GM18505 (cell line): Measurements from ENCODE around the gene RAPGEF2.
"Not testable (repeated sequence)": the region's sequence is repeated elsewhere in the genome, so short reads cannot be mapped to it uniquely, and the experiment has no call there.

Experiments
- ATAC-seq: cut with Tn5 transposase; IDR thresholded peaks from one replicate; pipeline ENCODE4 v1.9.1; 2021; ENCODE audit not compliant: unreplicated experiment
- POLR2A ChIP-seq: IDR thresholded peaks from 4 replicates; pipeline ENCODE4 v1.6.1; 2011; ENCODE audit warnings: borderline replicate concordance; ENCODE audit not compliant: insufficient read depth, insufficient read length; ENCODE audit errors: extremely low read depth

Gene RAPGEF2

DNA sequence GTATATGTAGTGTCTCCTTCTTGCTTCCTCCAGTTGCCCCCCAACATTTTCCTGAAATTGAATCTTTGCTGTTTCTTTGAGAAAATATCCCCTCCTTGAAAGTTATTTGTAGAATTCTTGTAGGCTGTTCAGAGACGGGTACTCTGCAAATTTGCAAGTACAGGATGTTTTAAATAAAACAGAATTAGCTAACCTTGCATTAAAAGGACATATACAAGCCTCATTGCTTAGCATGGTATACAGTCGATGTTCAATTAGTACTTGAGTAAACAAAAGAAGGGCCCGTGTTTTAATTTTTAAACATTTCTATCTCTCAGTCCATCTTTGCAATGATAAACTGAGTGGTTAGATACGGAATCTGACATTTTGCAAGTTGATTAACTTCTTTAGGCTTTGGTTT lies 50.8 kb downstream of the RAPGEF2 start:
- ATAC-seq = no peak
- no peak for TF ChIP-seq POLR2A

DNA sequence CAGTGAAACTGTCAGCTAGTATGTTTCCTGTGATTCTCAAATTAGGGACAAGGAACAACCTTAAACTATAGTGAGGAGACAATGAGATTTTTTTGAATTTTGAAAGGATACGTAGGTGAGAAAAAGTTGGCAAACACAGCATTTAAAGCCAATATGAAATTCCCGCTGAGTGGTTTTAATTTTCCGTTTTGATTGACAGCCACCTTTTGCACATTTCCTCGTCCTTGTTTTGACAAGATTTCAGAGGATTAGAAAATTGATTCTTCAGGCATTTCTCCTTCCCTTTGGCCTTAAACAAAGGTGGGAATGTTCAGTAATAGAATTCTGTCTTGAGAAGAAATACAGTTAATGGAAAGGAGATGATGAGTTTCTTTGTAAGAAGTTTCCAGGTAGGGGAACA lies 52.2 kb downstream of the RAPGEF2 start:
- no peak for ATAC-seq
- no peak for TF ChIP-seq POLR2A

DNA sequence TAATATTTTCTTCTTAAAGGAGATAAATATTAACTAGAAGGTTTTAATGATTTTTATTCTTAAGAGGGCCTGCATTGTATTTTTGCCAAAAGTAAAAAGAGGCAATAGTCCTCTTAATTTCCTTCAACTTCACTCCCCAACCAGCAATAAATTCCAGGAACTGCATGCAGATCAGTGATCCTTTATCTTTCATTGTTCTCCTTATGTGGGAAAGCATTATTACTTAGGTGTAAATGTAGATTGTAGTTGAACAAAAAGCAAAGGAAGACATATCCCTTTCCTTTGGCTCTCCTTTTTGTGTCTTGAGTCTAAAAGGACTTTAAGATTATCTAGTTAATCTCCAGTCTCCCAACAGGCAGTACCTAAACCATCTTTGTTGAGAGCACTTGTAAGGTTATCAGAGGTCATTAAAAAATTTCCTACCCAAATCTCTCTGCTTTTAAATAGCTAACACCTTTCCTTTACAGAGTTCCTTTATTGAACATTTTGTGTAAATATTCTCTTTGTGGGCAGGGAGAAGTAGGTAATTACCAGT lies 55.3 kb downstream of the RAPGEF2 start:
- no peak for ATAC-seq
- TF ChIP-seq POLR2A = no peak

DNA sequence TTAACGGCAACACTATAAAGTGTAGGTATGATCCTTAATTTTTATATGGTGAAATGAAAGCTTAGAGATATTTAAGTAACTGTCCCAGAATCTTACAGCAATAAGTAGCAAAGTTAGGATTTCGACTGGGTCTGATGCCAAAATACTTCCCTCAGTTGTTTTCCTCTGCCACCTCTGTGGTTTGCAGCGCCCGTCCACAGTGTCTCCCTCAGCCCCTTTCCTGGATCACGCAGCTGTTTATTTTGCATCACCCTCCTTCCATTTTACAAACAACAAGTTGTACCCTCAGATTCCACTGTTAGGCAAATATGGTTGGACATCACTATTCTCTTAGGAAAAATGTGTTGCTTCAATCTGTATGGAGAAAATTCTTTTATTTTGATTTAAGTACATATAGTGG lies 56.1 kb downstream of the RAPGEF2 start:
- no peak for TF ChIP-seq POLR2A
- no peak for ATAC-seq

DNA sequence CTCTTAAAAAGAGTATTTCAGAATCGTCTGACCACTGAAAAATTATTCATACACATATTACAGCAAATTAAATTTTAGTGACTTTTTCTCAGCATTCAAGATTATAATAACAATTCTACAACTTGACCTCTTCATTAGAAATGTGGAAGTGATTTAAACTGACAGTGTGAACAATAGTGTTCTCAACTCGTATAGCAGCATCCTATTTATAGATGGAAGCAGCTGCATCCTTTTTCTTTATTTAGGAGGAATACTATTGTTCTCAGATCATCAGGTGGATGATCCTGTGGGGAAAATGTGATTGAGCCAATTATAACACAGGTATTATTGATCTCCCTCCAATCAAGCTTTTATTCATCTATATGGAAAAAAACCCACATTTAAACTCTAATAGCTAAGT lies 56.7 kb downstream of the RAPGEF2 start:
- ATAC-seq = no peak
- TF ChIP-seq POLR2A = no peak

DNA sequence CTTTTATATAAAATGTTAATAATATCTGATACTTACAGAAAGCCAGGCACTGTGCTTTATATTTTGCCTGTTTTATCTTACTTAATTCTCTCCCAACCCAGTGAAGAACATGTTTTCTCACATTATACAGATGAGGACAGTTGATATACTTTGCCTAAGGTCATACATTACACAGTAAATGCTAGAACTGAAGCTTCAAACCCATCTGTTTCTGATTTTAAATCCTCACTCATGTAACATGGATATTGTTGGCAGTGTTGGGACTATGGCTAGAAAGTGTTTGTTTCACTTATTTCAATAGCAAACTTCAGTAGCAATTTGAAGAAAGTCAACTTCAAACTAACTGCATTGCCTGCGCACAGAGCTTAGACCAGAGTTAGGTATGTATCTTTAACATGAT lies 57.4 kb downstream of the RAPGEF2 start:
- TF ChIP-seq POLR2A = no peak
- no peak for ATAC-seq

DNA sequence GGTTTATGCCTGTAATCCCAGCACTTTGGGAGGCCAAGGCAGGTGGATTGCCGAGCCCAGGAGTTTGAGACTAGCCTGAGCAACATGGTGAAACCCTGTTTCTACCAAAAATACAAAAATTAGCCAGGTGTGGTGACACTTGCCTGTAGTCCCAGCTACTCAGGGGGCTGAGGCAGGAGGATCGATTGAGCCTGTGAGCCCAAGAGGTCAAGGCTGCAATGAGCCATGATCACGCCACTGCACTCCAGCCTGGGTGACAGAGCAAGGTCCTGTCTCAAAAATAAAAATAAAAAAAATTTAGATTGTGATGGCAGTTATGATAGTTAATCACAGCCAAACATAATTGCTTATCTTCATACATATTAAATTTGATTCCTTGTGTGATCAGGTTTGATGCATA lies 58.6 kb downstream of the RAPGEF2 start:
- ATAC-seq = not testable (repeated sequence)

DNA sequence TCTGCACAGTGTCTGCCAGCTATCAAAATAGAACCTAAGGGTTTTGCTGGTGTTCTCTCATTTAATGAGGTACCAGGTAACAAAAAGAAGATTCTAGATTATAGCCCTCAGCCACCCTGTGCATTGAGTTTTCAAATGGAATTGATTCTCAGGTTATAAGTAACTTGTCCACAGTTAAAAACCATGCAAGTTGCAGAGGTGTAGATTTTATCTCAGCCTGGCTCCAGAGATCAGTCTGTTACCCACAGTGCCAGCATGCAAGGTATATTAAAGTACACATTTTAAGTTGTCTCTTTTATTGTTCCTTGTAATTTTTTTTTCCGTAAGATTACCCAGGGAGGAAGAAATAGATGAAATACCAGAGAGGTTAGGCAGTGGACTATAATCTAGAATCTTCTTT lies 59.7 kb downstream of the RAPGEF2 start:
- TF ChIP-seq POLR2A = no peak

DNA sequence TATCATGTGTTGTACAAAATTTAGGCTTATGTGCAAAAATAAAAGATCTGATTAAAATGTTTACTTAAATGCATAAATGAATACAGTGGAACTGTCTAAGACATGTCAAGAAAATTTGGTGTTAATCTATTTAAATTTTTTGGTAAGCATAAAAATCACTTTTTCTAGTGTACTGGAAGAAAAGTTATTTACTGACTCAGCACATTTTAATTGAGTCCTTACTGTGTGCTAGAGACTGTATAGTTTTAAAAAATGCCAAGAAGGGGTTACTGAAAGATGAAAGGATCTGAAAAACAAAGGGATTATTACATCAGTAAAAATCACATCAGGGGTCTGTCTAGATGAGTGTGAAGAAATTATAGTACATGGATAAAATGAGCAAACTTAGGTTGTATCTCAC lies 60.6 kb downstream of the RAPGEF2 start:
- no peak for TF ChIP-seq POLR2A
- ATAC-seq = no peak

More for the DNA sequence above, 59.7 kb downstream of the RAPGEF2 start:
- no peak for ATAC-seq

DNA sequence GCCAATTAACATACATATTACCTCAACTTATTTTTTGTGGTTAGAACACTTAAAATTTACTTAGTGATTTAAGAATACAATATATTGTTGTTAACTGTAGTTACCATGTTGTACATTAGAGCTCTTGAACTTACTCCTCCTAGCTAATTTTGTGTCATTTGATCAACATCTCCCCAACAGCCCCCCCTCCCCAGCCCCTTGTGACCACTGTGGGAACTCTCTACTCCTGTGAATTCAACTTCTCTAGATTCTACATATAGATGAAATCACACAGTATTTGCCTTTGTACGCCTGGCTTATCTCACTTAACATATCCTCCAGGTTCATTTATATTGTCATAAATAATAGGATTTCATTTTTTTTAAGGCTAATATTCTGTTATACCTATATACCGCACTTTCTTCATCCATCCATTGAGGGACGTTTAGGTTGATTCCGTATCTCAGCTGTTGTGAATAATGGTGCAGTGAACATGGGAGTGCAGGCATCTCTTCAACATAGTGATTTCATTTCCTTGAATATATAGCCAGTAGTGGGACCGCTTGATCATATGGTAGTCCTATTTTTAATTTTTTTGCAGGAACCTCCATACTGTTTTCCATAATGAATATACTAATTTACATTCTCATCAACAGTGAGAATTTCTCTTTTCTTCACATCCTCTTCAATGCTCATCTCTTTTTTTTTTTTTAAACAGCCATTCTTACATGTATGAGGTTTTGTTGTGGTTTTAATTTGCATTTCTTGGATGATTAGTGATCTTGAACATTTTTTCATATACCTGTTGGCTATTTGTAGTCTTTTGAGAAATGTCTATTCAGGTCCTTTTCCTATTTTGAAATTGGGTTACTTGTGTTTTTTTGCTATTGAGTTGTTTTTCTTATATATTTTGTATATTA lies 66.8 kb downstream of the RAPGEF2 start:
- peak; percentile 71 for ATAC-seq

DNA sequence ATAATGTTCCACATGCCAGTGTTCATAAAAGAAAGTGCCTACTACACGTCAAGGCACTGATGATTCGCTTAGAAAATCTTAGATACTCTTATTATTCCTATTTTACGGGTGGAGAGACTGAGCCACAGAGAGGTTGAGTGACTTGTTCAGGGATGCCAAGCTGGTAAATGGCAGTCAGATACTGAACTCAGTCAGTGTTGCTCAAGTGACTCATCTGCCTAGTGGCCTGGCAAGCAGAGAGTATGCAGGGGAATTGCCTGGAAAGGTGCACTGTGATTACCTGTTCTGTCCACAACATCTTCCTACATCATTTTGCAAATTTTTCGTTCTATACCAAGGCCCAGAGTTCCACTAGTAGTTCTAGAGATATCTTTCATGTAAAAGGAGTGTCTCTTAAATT lies 68.4 kb downstream of the RAPGEF2 start:
- TF ChIP-seq POLR2A = no peak
- no peak for ATAC-seq

More for the DNA sequence above, 66.8 kb downstream of the RAPGEF2 start:
- no peak for TF ChIP-seq POLR2A

DNA sequence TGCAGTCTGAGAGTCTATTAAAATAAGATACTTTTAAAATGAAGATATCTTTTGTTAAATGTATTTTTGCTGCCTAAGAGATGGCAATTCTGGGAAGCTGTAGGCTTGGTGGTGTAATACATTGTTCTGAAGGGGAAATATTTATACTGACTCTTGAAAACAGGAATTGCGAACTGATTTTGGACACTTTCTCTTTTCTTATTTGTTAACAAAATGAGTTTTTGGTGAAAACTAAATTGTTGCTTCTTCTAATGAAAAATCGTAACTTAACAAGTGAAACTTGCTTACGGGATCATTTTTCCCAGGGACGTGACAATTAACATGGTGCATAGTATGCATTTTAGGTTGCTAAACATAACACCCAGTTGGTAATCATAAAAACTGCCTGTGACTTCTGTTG lies 71.0 kb downstream of the RAPGEF2 start:
- no peak for ATAC-seq
- TF ChIP-seq POLR2A = no peak

DNA sequence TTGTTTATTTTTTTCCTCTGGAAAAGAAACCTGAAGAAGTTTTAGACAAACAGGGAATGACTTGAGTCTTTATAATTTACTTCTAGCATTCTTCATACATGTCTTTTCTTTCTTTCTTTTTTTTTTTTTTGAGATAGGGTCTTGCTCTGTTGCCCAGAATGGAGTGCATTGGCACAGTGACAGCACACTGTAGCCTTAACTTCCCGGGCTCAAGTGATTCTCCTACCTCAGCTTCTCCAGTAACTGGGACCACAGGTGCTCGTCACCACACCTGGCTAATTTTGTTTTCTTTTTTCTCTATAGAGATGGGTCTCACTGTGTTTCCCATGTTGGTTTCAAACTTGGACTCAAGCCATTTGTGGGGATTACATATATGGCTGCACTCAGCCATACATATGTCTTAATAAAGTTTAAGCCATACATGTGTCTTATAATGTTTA lies 71.8 kb downstream of the RAPGEF2 start:
- no peak for TF ChIP-seq POLR2A
- no peak for ATAC-seq
